Endodermal cell (in vitro differentiated cells): Measurements from ENCODE around the gene UNC50. TPM values are rescaled to one million over a fixed set of nuclear protein-coding genes. Genes with fewer than 3 reads are reported as not detected.
A peak's percentile ranks its signal among the peaks of the same experiment; 100 is the strongest.

Source experiments
- DNase-seq: peaks from one replicate; pipeline ENCODE4 v3.0.0-alpha.2; 2017
- H3K27ac ChIP-seq: 2 replicates; pipeline ENCODE4 v1.5.1; 2013; ENCODE audit warnings: mild to moderate bottlenecking, low read depth, low read length, moderate library complexity
- H3K27me3 ChIP-seq: 2 replicates; pipeline ENCODE4 v1.6.1; 2013; ENCODE audit warnings: mild to moderate bottlenecking, low read length, moderate library complexity; ENCODE audit not compliant: insufficient read depth, control insufficient read depth, poor library complexity, severe bottlenecking
- H3K36me3 ChIP-seq: 2 replicates; pipeline ENCODE4 v1.7.0; 2013; ENCODE audit warnings: mild to moderate bottlenecking, low read length, moderate library complexity; ENCODE audit not compliant: control insufficient read depth, insufficient read depth
- H3K4me1 ChIP-seq: one replicate; pipeline ENCODE4 v1.7.0; 2013; ENCODE audit warnings: low read length; ENCODE audit not compliant: control insufficient read depth, insufficient read depth
- H3K4me3 ChIP-seq: 2 replicates; pipeline ENCODE4 v1.5.1; 2013; ENCODE audit warnings: mild to moderate bottlenecking, low read length, moderate library complexity
- H3K9ac ChIP-seq: 2 replicates; pipeline ENCODE4 v1.6.1; 2013; ENCODE audit warnings: mild to moderate bottlenecking, low read length, moderate library complexity; ENCODE audit not compliant: poor library complexity, severe bottlenecking; ENCODE audit errors: extremely low read depth
- H3K9me3 ChIP-seq: 2 replicates; pipeline ENCODE4 v1.6.1; 2013; ENCODE audit warnings: mild to moderate bottlenecking, low read length, moderate library complexity; ENCODE audit not compliant: control insufficient read depth
- H3K27ac Mint-ChIP-seq: 2 replicates; pipeline ENCODE4 v1.8.0; 2020; ENCODE audit warnings: mixed read lengths
- H3K27me3 Mint-ChIP-seq: 2 replicates; pipeline ENCODE4 v1.8.0; 2021; ENCODE audit warnings: mild to moderate bottlenecking, mixed read lengths; ENCODE audit not compliant: insufficient read depth
- H3K36me3 Mint-ChIP-seq: 2 replicates; pipeline ENCODE4 v1.8.0; 2020; ENCODE audit warnings: low read depth, mixed read lengths
- H3K4me1 Mint-ChIP-seq: 2 replicates; pipeline ENCODE4 v1.8.0; 2020; ENCODE audit warnings: mixed read lengths
- H3K4me3 Mint-ChIP-seq: 2 replicates; pipeline ENCODE4 v1.8.0; 2020; ENCODE audit warnings: mild to moderate bottlenecking, moderate library complexity, mixed read lengths
- H3K9me3 Mint-ChIP-seq: 2 replicates; pipeline ENCODE4 v1.8.0; 2020; ENCODE audit warnings: mild to moderate bottlenecking, mixed read lengths
- CTCF ChIP-seq: fragments of 200-600 bp; sonication (generic); conservative IDR thresholded peaks from 2 replicates; pipeline ENCODE4 v1.5.0; 2021; ENCODE audit warnings: antibody characterized with exemption, mild to moderate bottlenecking
- WGBS, 2 experiments: methylation state at CpG; one replicate each; pipeline versions ENCODE4 v1.1.5 to v1.1.7; 2013; ENCODE audit warnings: missing lambda C conversion rate in 2 of 2, mixed read lengths in 1 of 2; ENCODE audit not compliant: insufficient coverage in 1 of 2, insufficient read length in 1 of 2; 5-methylcytosine and 5-hydroxymethylcytosine counted together
- total RNA-seq, 2 donors: library from RNA; stranded (reverse); fragmentation: NEBNext Ultra II Directional in 1 of 2; extraction: Animal tissue kit (Norgen Biotek cat#: 25700) in 1 of 2; gene quantifications; 2 replicates in 1 of 2; 3 replicates in 1 of 2; pipeline ENCODE4 v1.2.1, GENCODE V29; 2021

UNC50 gene
- total RNA-seq, 2 donors from 2014 or later: 81.2 to 82.8 TPM

GRCh38 chr2:98583816-98584618 is 24.4 kb upstream of the UNC50 start:
- peak; percentile 31 for DNase-seq
- Mint-ChIP-seq H3K27me3 (no peaks in the 10 kb centered on the region), H3K36me3 (peaks cover 45% of the 10 kb centered on the region), H3K4me3 (no peak overlapping the region), H3K9me3 (no peaks in the 10 kb centered on the region), H3K27ac (no peak overlapping the region), H3K4me1 (peaks cover 17% of the 10 kb centered on the region)
- no peak overlapping the region for H3K27ac ChIP-seq
- peaks cover 97% of the 10 kb centered on the region for H3K36me3 ChIP-seq
- no peaks in the 10 kb centered on the region for H3K9me3 ChIP-seq
- H3K4me3 ChIP-seq: no peak overlapping the region
- 88 to 98% methylated on average over 8 to 10 of the region's 10 CpGs for WGBS, 2 experiments
- H3K27me3 ChIP-seq: no peaks in the 10 kb centered on the region
- peaks cover 8% of the 10 kb centered on the region for H3K4me1 ChIP-seq
- TF ChIP-seq CTCF: no peak
- no peak overlapping the region for H3K9ac ChIP-seq

- 96 to 98% methylated on average over 8 to 10 of the region's 10 CpGs for WGBS, 2 experiments
- TF ChIP-seq CTCF: no peak
- Mint-ChIP-seq H3K9me3 (no peaks in the 10 kb centered on the region), H3K4me1 (peaks cover 17% of the 10 kb centered on the region), H3K27ac (no peak overlapping the region), H3K4me3 (no peak overlapping the region), H3K27me3 (no peaks in the 10 kb centered on the region), H3K36me3 (peaks cover 43% of the 10 kb centered on the region)
- H3K27ac ChIP-seq: no peak overlapping the region
- H3K27me3 ChIP-seq: no peaks in the 10 kb centered on the region
- no peaks in the 10 kb centered on the region for H3K9me3 ChIP-seq
- H3K9ac ChIP-seq: no peak overlapping the region
- H3K4me3 ChIP-seq: no peak overlapping the region
- H3K36me3 ChIP-seq: peaks cover 97% of the 10 kb centered on the region
- no peak for DNase-seq
- H3K4me1 ChIP-seq: peaks cover 8% of the 10 kb centered on the region
Measured at GRCh38 chr2:98585386-98585785, 23.0 kb upstream of the UNC50 start.

- peaks cover 8% of the 10 kb centered on the region for H3K4me1 ChIP-seq
- H3K36me3 ChIP-seq: peaks cover 98% of the 10 kb centered on the region
- no peaks in the 10 kb centered on the region for H3K27me3 ChIP-seq
- no peak overlapping the region for H3K27ac Mint-ChIP-seq
- no peaks in the 10 kb centered on the region for H3K27me3 Mint-ChIP-seq
- H3K4me3 Mint-ChIP-seq: no peak overlapping the region
- no peaks in the 10 kb centered on the region for H3K9me3 ChIP-seq
- H3K9me3 Mint-ChIP-seq: no peaks in the 10 kb centered on the region
- H3K36me3 Mint-ChIP-seq: peaks cover 55% of the 10 kb centered on the region
- WGBS, 2 experiments: 97 to 100% methylated on average over 2 to 6 of the region's 6 CpGs
- DNase-seq: peak; percentile 40
- no peak overlapping the region for H3K27ac ChIP-seq
- H3K4me3 ChIP-seq: no peak overlapping the region
- H3K4me1 Mint-ChIP-seq: peaks cover 17% of the 10 kb centered on the region
- H3K9ac ChIP-seq: no peak overlapping the region
- no peak for TF ChIP-seq CTCF
Measured at GRCh38 chr2:98586551-98587140, 21.7 kb upstream of the UNC50 start.
